Rectal smooth muscle tissue (tissue), 1 donor: ENCODE results near the gene STARD13.

Source experiments
- H3K27ac ChIP-seq: one replicate; pipeline ENCODE4 v1.7.0; 2013; ENCODE audit warnings: low read depth, low read length, inconsistent platforms
- H3K27me3 ChIP-seq: one replicate; pipeline ENCODE4 v1.7.0; 2013; ENCODE audit warnings: low read length; ENCODE audit not compliant: control insufficient read depth, insufficient read depth
- H3K36me3 ChIP-seq: one replicate; pipeline ENCODE4 v1.7.0; 2013; ENCODE audit warnings: low read length; ENCODE audit not compliant: control insufficient read depth, insufficient read depth
- H3K4me1 ChIP-seq: one replicate; pipeline ENCODE4 v1.7.0; 2013; ENCODE audit warnings: low read length; ENCODE audit not compliant: control insufficient read depth, insufficient read depth
- H3K4me3 ChIP-seq: one replicate; pipeline ENCODE4 v1.7.0; 2013; ENCODE audit warnings: low read length
- H3K9ac ChIP-seq: one replicate; pipeline ENCODE4 v1.7.0; 2013; ENCODE audit warnings: low read length

The STARD13 gene

DNA sequence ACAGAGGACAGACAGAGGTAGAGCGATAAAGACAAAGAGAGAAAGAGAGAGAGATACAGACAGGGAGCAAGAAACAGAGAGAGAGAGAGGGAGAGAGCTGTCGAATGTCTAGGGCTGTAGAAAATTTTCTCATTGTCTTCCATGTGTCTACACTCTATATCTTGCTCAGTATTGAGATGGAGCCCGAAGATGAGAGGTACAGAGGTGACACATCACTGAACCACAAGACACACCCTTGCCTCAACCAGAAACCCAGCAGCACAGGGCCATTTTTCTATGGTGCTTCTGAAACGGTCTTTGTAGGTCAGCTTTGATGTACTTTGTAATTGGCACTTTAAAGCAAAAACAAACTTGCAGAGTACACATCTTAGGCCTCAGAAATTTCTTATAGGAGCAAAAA lies 157.4 kb downstream of the STARD13 start:
- Histone ChIP-seq H3K27me3 (no peaks in the 10 kb centered on the region), H3K36me3 (peaks cover 10% of the 10 kb centered on the region), H3K4me3 (no peak overlapping the region), H3K9ac (no peak overlapping the region), H3K4me1 (peaks cover 36% of the 10 kb centered on the region), H3K27ac (peak overlapping the region; percentile 76)

- no peak overlapping the region for H3K9ac ChIP-seq
- peaks cover 31% of the 10 kb centered on the region for H3K4me1 ChIP-seq
- no peaks in the 10 kb centered on the region for H3K27me3 ChIP-seq
- no peak overlapping the region for H3K4me3 ChIP-seq
- peak overlapping the region; percentile 76 for H3K27ac ChIP-seq
- peaks cover 10% of the 10 kb centered on the region for H3K36me3 ChIP-seq
Observed at GRCh38 chr13:33127009-33127551, 158.5 kb downstream of the STARD13 start.

GRCh38 chr13:33125821-33126570 lies 159.6 kb downstream of the STARD13 start:
- Histone ChIP-seq H3K4me1 (peaks cover 31% of the 10 kb centered on the region), H3K4me3 (no peak overlapping the region), H3K27me3 (no peaks in the 10 kb centered on the region), H3K27ac (peak overlapping the region; percentile 80), H3K9ac (no peak overlapping the region), H3K36me3 (peaks cover 10% of the 10 kb centered on the region)

GRCh38 chr13:33123066-33123859 lies 162.3 kb downstream of the STARD13 start:
- Histone ChIP-seq H3K36me3 (no peaks in the 10 kb centered on the region), H3K27me3 (no peaks in the 10 kb centered on the region), H3K4me3 (no peak overlapping the region), H3K9ac (no peak overlapping the region), H3K27ac (peak overlapping the region; percentile 50), H3K4me1 (peaks cover 40% of the 10 kb centered on the region)

DNA sequence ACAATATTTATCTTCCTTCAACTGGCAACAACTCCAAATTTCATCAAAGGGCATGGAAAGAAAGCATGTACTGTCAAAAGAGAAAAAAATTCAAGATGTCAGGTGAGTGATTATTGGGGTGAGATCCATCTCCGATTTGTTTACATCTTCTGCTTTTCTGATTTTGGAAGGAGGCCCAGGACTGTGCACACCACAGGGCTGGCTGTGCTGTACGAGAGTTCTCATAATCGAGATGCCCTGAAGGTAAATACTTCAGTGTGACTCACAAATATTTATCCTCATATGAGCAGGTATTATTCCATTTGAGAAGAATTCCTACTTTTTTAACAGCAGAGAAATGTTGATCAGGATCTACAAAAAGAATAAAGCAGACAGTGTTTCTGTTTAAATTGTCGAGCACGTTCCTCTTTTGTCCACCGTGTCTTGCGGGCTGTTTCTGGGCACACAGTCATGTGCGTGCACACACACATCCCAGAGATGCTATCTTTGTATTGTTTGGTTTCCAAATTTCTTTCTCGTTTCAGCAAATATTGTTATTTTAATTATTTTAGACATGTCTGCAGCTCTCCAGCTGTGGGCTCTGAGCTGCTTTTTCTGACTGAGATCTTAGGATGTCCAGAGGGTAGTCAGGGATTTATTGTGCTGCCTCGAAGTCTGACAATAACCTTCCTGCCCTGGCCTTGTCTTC lies 165.6 kb downstream of the STARD13 start:
- H3K27me3 ChIP-seq, result no peaks in the 10 kb centered on the region
- H3K27ac ChIP-seq, result peak overlapping the region; percentile 34
- H3K4me1 ChIP-seq, result peaks cover 25% of the 10 kb centered on the region
- H3K9ac ChIP-seq, result no peak overlapping the region
- H3K36me3 ChIP-seq, result peaks cover 6% of the 10 kb centered on the region
- no peak overlapping the region for H3K4me3 ChIP-seq

DNA sequence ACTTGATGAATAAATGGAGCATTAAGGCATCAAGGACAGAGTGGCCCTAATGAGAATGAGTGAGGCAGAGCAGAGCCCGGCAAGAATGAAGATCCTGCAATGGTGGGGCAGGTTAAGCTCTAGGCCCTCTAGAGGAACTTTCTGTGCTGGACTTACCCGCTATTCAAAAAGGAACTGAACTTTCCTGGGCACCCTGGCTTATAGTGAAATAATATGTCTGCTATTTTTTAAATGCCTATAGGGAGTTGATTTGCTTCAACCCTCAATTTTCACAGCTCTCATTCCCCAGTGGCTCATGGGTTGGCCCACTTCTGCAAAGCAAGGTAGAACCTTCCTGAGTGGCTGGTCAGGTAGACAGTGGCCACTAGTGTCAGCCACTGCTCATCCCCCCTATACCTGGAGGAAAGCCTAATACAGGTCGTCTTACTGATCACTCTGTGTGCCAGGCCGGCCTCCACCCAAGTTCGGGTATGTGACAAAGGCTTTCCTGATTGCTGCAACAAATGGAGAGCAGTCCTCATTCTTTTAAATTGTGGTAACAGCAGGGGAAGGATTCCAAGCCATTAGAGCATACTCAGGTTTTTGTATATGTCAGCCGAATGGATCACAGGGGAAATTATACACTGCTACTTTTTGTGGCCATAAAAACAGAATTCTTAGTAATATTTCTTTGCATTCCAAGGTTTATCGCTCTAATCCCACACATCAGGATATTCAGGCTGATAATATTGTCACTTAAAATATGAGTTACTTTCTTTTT lies 166.4 kb downstream of the STARD13 start:
- Histone ChIP-seq H3K4me1 (peaks cover 20% of the 10 kb centered on the region), H3K9ac (no peak overlapping the region), H3K27me3 (no peaks in the 10 kb centered on the region), H3K4me3 (no peak overlapping the region), H3K27ac (peak overlapping the region; percentile 34), H3K36me3 (peaks cover 6% of the 10 kb centered on the region)

GRCh38 chr13:33116321-33117010 lies 169.1 kb downstream of the STARD13 start:
- H3K27me3 ChIP-seq, result no peaks in the 10 kb centered on the region
- H3K27ac ChIP-seq, result peak overlapping the region; percentile 27
- peaks cover 15% of the 10 kb centered on the region for H3K36me3 ChIP-seq
- H3K4me1 ChIP-seq, result peaks cover 37% of the 10 kb centered on the region
- H3K9ac ChIP-seq, result no peak overlapping the region
- H3K4me3 ChIP-seq, result no peak overlapping the region

DNA sequence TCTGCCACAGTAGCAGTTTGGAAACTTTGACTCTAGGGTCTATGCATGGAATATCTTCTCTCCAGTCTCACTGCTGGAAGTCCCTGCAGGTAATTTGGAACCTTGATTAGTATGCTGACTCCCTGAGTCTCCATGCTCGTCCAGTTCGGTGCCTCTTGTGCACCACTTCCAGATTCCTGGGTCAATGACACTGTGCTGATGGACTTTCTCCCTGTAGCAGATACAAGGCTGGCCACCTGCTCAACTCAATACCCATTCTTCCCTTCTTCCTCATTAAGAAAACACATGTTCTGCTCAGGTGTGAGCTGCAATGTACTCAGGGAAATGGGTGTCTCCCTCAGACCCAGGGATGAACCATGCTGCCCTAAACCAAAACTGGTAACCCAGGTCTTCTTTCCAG lies 170.3 kb downstream of the STARD13 start:
- no peak overlapping the region for H3K4me3 ChIP-seq
- peaks cover 48% of the 10 kb centered on the region for H3K4me1 ChIP-seq
- no peaks in the 10 kb centered on the region for H3K27me3 ChIP-seq
- peaks cover 15% of the 10 kb centered on the region for H3K36me3 ChIP-seq
- H3K9ac ChIP-seq, result no peak overlapping the region
- H3K27ac ChIP-seq, result peak overlapping the region; percentile 27

- peaks cover 51% of the 10 kb centered on the region for H3K4me1 ChIP-seq
- H3K27ac ChIP-seq, result peak overlapping the region; percentile 62
- H3K9ac ChIP-seq, result no peak overlapping the region
- H3K36me3 ChIP-seq, result peaks cover 18% of the 10 kb centered on the region
- H3K27me3 ChIP-seq, result no peaks in the 10 kb centered on the region
- no peak overlapping the region for H3K4me3 ChIP-seq
Observed at GRCh38 chr13:33114146-33114545, 171.4 kb downstream of the STARD13 start.

DNA sequence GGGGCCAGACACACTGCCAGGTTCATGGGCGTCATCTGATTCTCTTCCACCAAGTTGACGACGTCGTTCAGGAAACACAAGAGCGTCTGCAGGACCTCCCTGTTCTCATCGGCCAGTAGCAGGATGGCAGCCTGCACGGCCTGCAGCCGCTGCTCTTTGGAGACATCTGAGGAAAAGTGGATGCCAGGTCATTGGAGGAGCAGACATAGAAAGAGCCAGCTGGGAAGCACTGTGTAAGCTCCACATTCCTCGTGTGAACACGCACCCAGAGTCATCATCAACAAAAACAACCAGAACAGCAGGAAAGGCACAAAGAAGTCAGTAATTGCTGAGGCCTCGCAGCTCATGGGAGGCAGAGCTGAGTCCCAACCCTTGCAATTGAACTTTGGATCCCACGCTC lies 172.8 kb downstream of the STARD13 start:
- H3K36me3 ChIP-seq, result peaks cover 22% of the 10 kb centered on the region
- no peak overlapping the region for H3K9ac ChIP-seq
- H3K27ac ChIP-seq, result peak overlapping the region; percentile 81
- no peaks in the 10 kb centered on the region for H3K27me3 ChIP-seq
- no peak overlapping the region for H3K4me3 ChIP-seq
- peaks cover 64% of the 10 kb centered on the region for H3K4me1 ChIP-seq

GRCh38 chr13:33111414-33112110 lies 174.0 kb downstream of the STARD13 start:
- Histone ChIP-seq H3K4me3 (no peak overlapping the region), H3K36me3 (peaks cover 22% of the 10 kb centered on the region), H3K27me3 (no peaks in the 10 kb centered on the region), H3K9ac (no peak overlapping the region), H3K4me1 (peaks cover 71% of the 10 kb centered on the region), H3K27ac (peak overlapping the region; percentile 81)
